GM19193 (cell line): ENCODE measurements around the gene ATRIP.

Experiments
- POLR2A ChIP-seq: IDR thresholded peaks from 4 replicates; pipeline ENCODE4 v1.6.1; 2011; ENCODE audit not compliant: insufficient read depth, insufficient read length; ENCODE audit errors: extremely low read depth

The ATRIP gene

GRCh38 chr3:48407542-48408099, 38.9 kb upstream of the ATRIP start:
- TF ChIP-seq POLR2A: no peak

- TF ChIP-seq POLR2A: no peak
These were observed 37.7 kb upstream of the ATRIP start for GRCh38 chr3:48408823-48409281.

GRCh38 chr3:48409291-48410201, 37.0 kb upstream of the ATRIP start:
- TF ChIP-seq POLR2A: no peak

GRCh38 chr3:48410205-48411040, 36.1 kb upstream of the ATRIP start:
- no peak for TF ChIP-seq POLR2A

- TF ChIP-seq POLR2A: no peak
These were observed 35.4 kb upstream of the ATRIP start for GRCh38 chr3:48411041-48411588.

GRCh38 chr3:48411606-48412374, 34.7 kb upstream of the ATRIP start:
- no peak for TF ChIP-seq POLR2A

- no peak for TF ChIP-seq POLR2A
These were observed 34.0 kb upstream of the ATRIP start for GRCh38 chr3:48412375-48413001.

GRCh38 chr3:48413086-48413485, 33.5 kb upstream of the ATRIP start:
- no peak for TF ChIP-seq POLR2A

GRCh38 chr3:48413611-48414010, 32.9 kb upstream of the ATRIP start:
- TF ChIP-seq POLR2A: no peak

- TF ChIP-seq POLR2A: no peak
These were observed 31.9 kb upstream of the ATRIP start for GRCh38 chr3:48414376-48415250.

GRCh38 chr3:48415251-48415953, 31.1 kb upstream of the ATRIP start:
- TF ChIP-seq POLR2A: no peak

GRCh38 chr3:48416091-48416505, 30.4 kb upstream of the ATRIP start:
- TF ChIP-seq POLR2A: no peak
